HG03354 (cell line): ENCODE measurements around the gene RHBDL3.
"Not testable (repeated sequence)": the region's sequence is repeated elsewhere in the genome, so short reads cannot be mapped to it uniquely, and the experiment has no call there.

Experiments used
- ATAC-seq: cut with Tn5 transposase; IDR thresholded peaks from one replicate; pipeline ENCODE4 v1.9.1; 2021; ENCODE audit warnings: mild to moderate bottlenecking; ENCODE audit not compliant: unreplicated experiment, poor library complexity, severe bottlenecking

RHBDL3 gene

DNA sequence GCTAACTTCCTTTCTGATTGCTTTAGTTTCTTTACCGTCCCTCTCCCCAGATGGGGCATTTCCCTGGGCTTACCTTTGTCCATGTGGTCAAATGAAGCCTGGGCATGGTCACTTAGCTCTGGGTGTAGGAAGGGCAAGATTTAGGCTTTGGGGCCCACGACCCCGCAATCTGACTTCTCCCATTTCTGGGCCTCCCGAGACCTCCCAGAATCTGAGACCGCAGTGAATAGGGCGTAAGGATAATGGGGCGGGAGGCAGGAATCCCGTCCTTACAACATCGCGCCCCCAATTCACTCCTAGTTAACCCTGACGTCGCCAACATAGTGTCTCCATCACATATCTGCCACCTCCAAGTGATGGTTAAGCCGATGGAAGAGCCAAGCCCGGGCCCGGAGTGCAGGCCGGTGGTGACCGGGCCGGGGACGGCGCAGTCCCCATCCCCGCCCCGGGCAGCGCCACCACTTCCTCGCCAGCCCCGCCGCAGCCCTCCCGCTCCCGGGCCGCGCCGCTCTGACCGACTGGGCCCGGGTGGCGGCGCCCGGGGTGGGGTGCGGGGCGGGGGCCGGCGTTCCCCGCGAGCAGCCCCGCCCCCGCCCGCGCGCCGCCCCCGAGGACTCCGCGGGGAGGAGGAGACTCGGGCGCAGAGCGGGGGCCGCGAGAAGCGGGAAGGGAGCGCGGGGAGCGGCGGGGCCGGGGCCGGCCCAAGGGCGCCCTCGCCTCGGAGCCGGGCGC, at the start of gene RHBDL3:
Gene RHBDL3, plus strand, starts transcription at position 641 of the 732 bp plus-strand sequence. CDS start 358 bp downstream, outside the sequence.
- ATAC-seq: no peak

- no peak for ATAC-seq
These were observed 43.0 kb upstream of the RHBDL3 start for GRCh38 chr17:32222621-32223020.

DNA sequence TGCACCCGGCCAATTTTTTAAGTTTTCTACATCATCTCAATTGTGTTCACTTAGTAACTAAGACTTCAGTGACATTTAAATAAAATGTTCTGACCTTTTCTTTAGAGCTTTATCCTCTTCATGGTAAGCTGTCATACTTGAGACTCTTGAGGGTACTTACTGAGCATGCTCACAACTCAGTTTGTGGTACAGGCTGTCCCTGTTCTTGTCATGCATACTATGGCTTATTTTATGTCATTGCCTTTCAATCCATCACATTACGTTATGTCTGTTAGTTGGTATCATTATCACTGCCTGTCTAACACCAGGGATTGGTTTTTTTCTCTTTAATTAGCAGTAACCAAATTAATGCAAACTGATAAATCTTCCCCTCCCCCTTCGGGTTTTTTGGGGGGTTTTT, 41.9 kb upstream of the RHBDL3 start:
- no peak for ATAC-seq

GRCh38 chr17:32226886-32227285, 38.7 kb upstream of the RHBDL3 start:
- no peak for ATAC-seq

DNA sequence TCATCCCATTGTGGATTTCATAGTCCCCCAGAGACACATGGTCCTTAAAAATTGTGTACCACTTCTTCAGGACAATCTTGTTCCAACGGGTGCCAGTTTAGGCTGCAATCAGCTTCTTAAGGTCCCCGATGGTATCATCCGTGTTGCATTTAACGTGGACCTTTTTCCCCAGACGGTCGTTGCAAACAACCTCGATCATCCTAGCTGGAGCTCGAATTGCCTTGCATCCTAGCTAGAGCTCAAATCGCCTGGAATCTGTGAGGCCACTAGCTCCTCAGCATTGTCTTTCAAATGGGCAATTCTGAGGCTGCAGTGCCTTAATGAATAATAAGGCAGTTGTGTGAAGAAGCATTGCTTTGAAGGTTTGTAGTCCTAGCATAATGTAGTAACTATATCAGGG, 37.7 kb upstream of the RHBDL3 start:
- ATAC-seq: no peak

- no peak for ATAC-seq
These were observed 30.0 kb upstream of the RHBDL3 start for GRCh38 chr17:32235588-32235987.

DNA sequence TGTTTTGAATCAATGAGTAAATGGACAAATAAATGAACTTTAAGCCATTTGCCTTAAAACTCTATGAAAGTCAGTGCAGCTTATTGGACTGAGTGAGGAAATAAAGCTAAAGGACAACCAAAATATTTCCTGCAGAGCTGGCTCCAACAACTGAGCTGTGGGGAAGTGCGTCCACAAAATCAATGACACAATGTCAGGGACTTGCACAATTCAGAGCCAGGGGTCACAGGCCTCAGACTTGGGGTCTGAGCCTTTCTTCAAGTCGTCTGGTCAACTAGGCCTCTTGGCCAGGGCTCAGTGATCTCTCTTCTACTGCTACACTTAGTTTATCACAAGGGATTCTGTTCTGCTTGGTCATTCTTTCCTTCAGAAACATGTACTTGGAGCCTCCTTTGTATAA, 26.2 kb upstream of the RHBDL3 start:
- no peak for ATAC-seq

- no peak for ATAC-seq
These were observed 24.9 kb upstream of the RHBDL3 start for GRCh38 chr17:32240750-32241149.

- ATAC-seq: no peak
These were observed 24.0 kb upstream of the RHBDL3 start for GRCh38 chr17:32241640-32242039.

DNA sequence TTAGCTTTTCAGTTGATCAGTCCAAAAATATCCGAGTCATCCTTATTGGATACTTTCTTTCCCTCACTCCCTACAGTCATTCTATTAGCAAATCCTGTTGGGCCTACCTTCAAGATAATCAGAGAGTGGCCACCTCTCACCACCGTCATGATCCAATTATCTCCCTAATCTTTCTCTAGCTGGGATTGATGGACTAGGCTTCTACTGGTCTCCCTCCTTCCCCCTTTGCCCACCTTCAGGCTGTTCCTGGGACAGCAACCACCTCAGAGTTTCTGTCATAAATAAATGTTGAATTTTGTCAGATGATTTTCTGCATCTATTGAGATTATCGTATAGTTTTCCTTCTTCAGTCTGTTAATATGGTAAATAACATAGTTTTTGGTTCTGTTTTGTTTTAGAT, 16.2 kb upstream of the RHBDL3 start:
- ATAC-seq: no peak

- ATAC-seq: no peak
These were observed 12.5 kb upstream of the RHBDL3 start for GRCh38 chr17:32253117-32253611.

DNA sequence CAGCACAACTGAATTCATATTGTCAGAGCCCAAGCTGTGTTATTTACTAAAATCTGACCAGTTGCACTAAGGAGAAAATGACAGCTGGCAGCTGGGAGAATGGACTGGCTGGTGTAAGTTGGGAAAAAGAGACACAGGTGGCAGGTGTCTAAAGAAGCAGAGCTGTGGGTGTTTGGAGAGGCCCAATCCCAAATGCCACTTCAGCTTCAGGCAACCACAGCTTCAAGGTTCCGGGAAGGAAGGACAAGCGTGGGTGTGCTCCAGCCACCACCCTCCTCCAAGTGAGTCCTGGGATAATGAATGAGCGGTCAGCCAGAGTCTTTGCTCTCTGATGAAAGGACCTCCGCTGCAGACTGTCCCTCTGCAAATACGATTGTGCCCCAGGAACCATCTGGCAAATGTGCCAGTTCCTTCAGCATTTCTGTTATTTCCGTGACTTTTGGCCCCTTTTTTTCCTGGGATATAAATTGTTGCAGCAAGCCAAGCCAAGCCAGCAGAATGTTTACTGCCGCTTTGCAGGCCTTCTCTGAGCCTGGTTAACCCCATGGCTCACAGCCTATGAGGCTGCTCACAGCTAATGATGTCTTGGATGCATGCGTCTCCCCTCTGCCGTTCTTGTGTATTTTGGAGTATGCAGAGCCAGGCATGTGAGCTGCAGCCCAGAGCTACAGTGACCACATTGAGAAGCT, 9.5 kb upstream of the RHBDL3 start:
- ATAC-seq: no peak

GRCh38 chr17:32256701-32257019, 9.0 kb upstream of the RHBDL3 start:
- no peak for ATAC-seq

DNA sequence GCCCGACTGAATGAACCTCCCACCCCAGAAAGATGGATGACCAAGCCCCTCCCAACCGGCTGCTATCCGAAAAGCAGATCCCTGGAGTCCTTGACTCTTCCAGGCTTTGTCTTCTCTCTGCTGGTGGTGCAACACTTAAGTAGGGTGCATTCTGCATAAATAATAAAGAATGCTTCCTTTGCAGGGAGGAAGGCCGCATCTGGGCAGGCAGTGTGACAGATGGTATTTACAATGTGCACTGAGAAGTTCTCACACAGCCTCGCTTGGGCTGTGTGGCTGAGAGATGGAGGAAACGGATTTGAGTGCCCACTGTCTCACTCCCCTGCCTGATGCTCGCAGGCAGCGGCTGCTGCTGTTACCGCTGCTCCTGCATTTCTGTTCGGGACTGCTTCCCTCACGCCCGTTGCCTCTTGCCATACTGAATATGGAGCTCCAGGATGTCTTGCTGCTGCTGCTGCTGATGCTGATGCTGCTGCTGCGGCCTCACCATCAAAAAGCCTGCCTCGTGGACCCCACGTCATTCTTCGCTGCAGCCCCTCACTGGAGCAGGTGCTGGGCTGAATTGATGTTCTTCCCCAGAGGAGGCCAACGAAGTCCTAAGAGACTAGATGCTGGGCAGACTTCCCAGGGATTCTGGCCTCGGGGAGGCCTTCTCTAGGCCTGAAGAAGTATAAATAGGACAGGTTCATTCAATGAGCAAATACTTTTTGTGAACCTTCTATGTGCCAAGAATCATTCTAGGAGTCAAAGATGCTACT, 7.1 kb upstream of the RHBDL3 start:
- ATAC-seq: no peak

DNA sequence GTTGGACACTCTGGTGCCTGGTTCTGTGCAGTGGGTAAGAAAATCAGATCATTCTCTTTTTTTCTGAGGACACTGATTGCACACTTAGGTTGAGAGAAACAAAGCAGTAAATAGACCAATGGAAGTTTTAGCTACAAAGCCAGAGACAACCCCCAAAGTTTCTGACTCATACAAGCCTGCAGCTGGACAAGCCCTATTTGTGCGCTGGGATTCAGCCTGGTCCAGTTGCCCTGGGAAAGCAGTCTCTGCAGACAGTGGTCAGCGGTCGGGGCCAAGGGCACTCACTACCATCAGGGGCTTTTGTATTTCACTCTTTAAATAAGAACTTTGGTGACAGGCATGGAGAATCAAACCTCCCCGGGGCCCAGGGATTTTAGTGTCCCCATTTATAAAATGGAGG, 6.0 kb upstream of the RHBDL3 start:
- ATAC-seq: no peak

DNA sequence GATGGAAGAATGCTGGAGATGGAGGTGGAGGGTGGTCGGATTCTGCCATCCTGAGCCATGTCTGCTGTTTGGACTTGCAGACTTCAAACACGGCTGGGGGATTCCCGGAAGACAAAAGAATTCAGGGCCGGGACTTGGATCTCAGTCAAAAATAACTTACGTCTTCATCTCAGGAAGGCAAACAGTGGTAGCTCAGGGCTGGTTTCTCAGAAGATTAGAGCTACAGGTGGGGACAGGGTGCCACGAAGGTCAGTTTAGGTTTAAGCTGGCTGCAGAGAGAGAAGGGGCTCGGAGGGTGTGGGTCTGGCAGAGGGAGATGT, 4.3 kb upstream of the RHBDL3 start:
- ATAC-seq: no peak

- ATAC-seq: no peak
These were observed 3.6 kb upstream of the RHBDL3 start for GRCh38 chr17:32261936-32262510.

DNA sequence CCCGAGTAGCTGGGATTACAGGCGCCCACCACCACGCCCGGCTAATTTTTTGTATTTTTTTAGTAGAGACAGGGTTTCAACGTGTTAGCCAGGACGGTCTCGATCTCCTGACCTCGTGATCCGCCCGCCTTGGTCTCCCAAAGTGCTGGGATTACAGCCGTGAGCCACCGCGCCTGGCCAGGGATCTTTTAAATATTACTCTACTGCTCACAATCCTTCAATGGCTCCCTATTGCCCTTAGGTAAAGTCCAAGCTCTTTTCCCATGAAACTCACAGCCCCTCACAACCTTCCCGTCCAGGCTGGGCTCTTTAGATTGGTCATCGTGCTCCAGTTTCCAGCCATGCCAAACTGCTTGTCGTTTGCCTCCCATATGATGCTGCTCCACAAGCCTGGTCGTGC, 2.1 kb upstream of the RHBDL3 start:
- ATAC-seq: not testable (repeated sequence)

GRCh38 chr17:32264140-32264799, 1.4 kb upstream of the RHBDL3 start:
- no peak for ATAC-seq

- ATAC-seq: no peak
These were observed 825 bp upstream of the RHBDL3 start for GRCh38 chr17:32264823-32265191.
